GM18870 (cell line): Measurements from ENCODE around the gene CRYBG2.
"Not testable (repeated sequence)": the region's sequence is repeated elsewhere in the genome, so short reads cannot be mapped to it uniquely, and the experiment has no call there.

Experiments used
- ATAC-seq: cut with Tn5 transposase; IDR thresholded peaks from one replicate; pipeline ENCODE4 v1.9.1; 2021; ENCODE audit warnings: moderate library complexity; ENCODE audit not compliant: unreplicated experiment

Gene CRYBG2

GRCh38 chr1:26353976-26354820 is at the start of gene CRYBG2:
Gene CRYBG2, minus strand, starts transcription at chr1:26354130. Its CDS starts 7,473 bp downstream, at chr1:26346657.
- ATAC-seq, result no peak

- no peak for ATAC-seq
Measured at GRCh38 chr1:26403656-26404055, 49.7 kb upstream of the CRYBG2 start.

GRCh38 chr1:26401891-26402290 is 48.0 kb upstream of the CRYBG2 start:
- ATAC-seq, result no peak

- no peak for ATAC-seq
Measured at GRCh38 chr1:26399034-26399433, 45.1 kb upstream of the CRYBG2 start.

- no peak for ATAC-seq
Measured at GRCh38 chr1:26395754-26396153, 41.8 kb upstream of the CRYBG2 start.

- no peak for ATAC-seq
Measured at GRCh38 chr1:26391450-26391849, 37.5 kb upstream of the CRYBG2 start.

GRCh38 chr1:26389604-26390247 is 35.8 kb upstream of the CRYBG2 start:
- ATAC-seq, result no peak

GRCh38 chr1:26388791-26389445 is 35.0 kb upstream of the CRYBG2 start:
- ATAC-seq, result no peak

GRCh38 chr1:26387447-26387846 is 33.5 kb upstream of the CRYBG2 start:
- no peak for ATAC-seq

- ATAC-seq, result not testable (repeated sequence)
Measured at GRCh38 chr1:26385063-26385462, 31.1 kb upstream of the CRYBG2 start.

- no peak for ATAC-seq
Measured at GRCh38 chr1:26384076-26384475, 30.1 kb upstream of the CRYBG2 start.

- ATAC-seq, result no peak
Measured at GRCh38 chr1:26378879-26379251, 24.9 kb upstream of the CRYBG2 start.

GRCh38 chr1:26378088-26378878 is 24.4 kb upstream of the CRYBG2 start:
- no peak for ATAC-seq

GRCh38 chr1:26376050-26376449 is 22.1 kb upstream of the CRYBG2 start:
- no peak for ATAC-seq

GRCh38 chr1:26375081-26375480 is 21.2 kb upstream of the CRYBG2 start:
- no peak for ATAC-seq

GRCh38 chr1:26374361-26374760 is 20.4 kb upstream of the CRYBG2 start:
- ATAC-seq, result not testable (repeated sequence)

GRCh38 chr1:26373789-26374188 is 19.9 kb upstream of the CRYBG2 start:
- ATAC-seq, result no peak

GRCh38 chr1:26373281-26373680 is 19.4 kb upstream of the CRYBG2 start:
- ATAC-seq, result no peak

GRCh38 chr1:26372611-26373010 is 18.7 kb upstream of the CRYBG2 start, which contains the start of gene ZNF683:
Gene ZNF683, minus strand, starts transcription at chr1:26372750. Its CDS starts 4,179 bp downstream, at chr1:26368571.
- not testable (repeated sequence) for ATAC-seq

- no peak for ATAC-seq
Measured at GRCh38 chr1:26372039-26372438, 18.1 kb upstream of the CRYBG2 start.
